ENCODE results near the gene DNAH7. TPM values are rescaled to one million over a fixed set of nuclear protein-coding genes. Genes with fewer than 3 reads are reported as not detected.

The DNAH7 gene
- total and polyA plus RNA-seq, 10 of the 15 experiments (the other 5 are each of a cell fraction or from before 2014, with no cell fraction given) = 0.05 to 0.61 (median 0.16) TPM

DNA sequence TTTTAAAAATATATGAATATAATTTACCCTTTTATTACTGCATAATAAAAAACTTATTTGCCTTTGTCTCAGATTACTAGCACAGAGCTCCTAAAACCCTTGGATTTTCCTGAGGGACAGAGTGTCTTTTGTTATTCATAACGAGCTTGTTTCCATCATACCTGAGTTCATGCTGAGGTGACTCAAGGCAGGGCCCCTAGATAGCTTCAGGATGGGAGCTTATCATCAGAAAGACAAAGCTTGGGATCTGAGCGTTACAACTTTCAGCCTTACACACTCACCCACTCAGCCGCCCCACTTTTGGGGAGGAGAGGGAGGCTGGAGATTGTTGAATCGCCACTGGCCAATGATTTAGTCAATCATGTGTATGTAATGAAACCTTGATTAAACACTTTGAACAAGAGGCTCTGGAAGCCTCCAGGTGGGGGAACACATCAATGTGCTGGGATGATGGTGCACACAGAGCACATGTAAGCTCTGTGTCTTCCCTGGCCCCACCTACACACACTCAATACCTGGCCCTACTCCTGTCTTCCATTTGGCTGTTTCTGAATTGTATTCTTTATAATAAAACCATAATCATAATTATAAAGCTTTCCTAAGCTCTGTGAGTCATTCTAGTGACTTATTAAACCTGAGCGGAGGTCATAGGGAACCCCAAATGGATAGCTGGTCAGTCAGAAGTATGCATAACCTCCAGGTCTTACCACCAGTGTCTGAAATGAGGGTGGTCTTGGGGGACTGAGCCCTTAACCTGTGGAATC is 28.5 kb upstream of the DNAH7 start:
- DNase-seq (ENCODE audit: low read depth, low spot score) (no peak), ATAC-seq (no peak), FAIRE-seq (no peak)
- Histone ChIP-seq H3K9ac (ENCODE audit: control insufficient read depth, insufficient read depth, low read length) (no peak overlapping the region), H3K4me3 (no peak overlapping the region), H2AFZ (ENCODE audit: control insufficient read depth, low read depth, low read length) (no peak overlapping the region), H3K4me1 (ENCODE audit: control insufficient read depth, insufficient read depth, low read length) (peaks cover 16% of the 10 kb centered on the region), H3K27me3 (replicated peaks in 1 of 2; ENCODE audit: control insufficient read depth in 2 of 2, insufficient read depth in 2 of 2, low read length in 1 of 2) (no peaks in the 10 kb centered on the region), H3K27ac (ENCODE audit: control insufficient read depth, insufficient read depth) (no peak overlapping the region), H4K20me1 (ENCODE audit: control insufficient read depth, insufficient read depth) (no peaks in the 10 kb centered on the region), H3K9me3 (replicated peaks; ENCODE audit: control insufficient read depth, insufficient read depth, low read length) (no peaks in the 10 kb centered on the region), H3K4me2 (ENCODE audit: control insufficient read depth, insufficient read depth) (no peak overlapping the region), H3K36me3 (ENCODE audit: control insufficient read depth in 2 of 2, insufficient read depth in 2 of 2, low read length in 1 of 2) (no peaks in the 10 kb centered on the region), H3K79me2 (ENCODE audit: control insufficient read depth, insufficient read depth, low read length) (no peaks in the 10 kb centered on the region)
- POLR2A ChIA-PET = interaction anchor here (0.5 to 1.8 kb wide), 5 partner anchors 11 to 536 kb away, joined by 3 to 9 read pairs (median 4); no protein-coding TSS in a partner anchor
- RAD21 ChIA-PET (ENCODE audit: unreplicated experiment) = interaction anchor here (0.5 to 7.7 kb wide), 5 partner anchors 18 to 107 kb away, joined by 3 to 126 read pairs (median 3); partner anchors contain the start of gene DNAH7
- WGBS (ENCODE audit: insufficient coverage, insufficient replicate concordance, low lambda C conversion rate, missing lambda C conversion rate) = 75% methylated on average over 5 of the region's 5 CpGs
- TF ChIP-seq TAF1 (IDR thresholded peaks at IDR 0.05; ENCODE audit: borderline replicate concordance, low read depth, low read length) (no peak), WRNIP1 (IDR thresholded peaks at IDR 0.05; ENCODE audit: borderline replicate concordance, low read depth, low read length) (no peak), GATAD2B (conservative IDR thresholded peaks at IDR 0.05; ENCODE audit: low read depth) (no peak), E4F1 (IDR thresholded peaks at IDR 0.05; ENCODE audit: borderline replicate concordance, partially characterized antibody) (no peak), ZNF207 (IDR thresholded peaks at IDR 0.05; ENCODE audit: borderline replicate concordance) (no peak), DPF2 (IDR thresholded peaks at IDR 0.05) (no peak), CBX3 (IDR thresholded peaks at IDR 0.05; ENCODE audit: borderline replicate concordance, low read depth) (no peak), NRF1 (conservative IDR thresholded peaks at IDR 0.05; ENCODE audit: low read depth, low read length) (no peak), HSF1 (IDR thresholded peaks at IDR 0.05; ENCODE audit: low read depth, low read length) (no peak), JUND (IDR thresholded peaks at IDR 0.05; ENCODE audit: low read depth, low read length) (no peak), HDAC2 (IDR thresholded peaks at IDR 0.05) (no peak), ZNF217 (IDR thresholded peaks at IDR 0.05) (no peak), RBBP5 (conservative IDR thresholded peaks at IDR 0.05) (no peak), MXI1 (IDR thresholded peaks at IDR 0.05; ENCODE audit: low read depth, low read length) (no peak)
- BruUV-seq (replicated peaks) = no TSS peak
- intact Hi-C loops (cut with micrococcal nuclease; ENCODE audit: unreplicated experiment) (no loop called here), in situ Hi-C loops (cut with MboI) (no loop called here)
- SMC1A ChIA-PET (ENCODE audit: uncharacterized antibody, unreplicated experiment) = interaction anchor here (0.6 to 9.2 kb wide), 14 partner anchors 11 to 503 kb away, joined by 3 to 147 read pairs (median 4); no protein-coding TSS in a partner anchor
- CTCF ChIA-PET = interaction anchor here (0.7 to 3.5 kb wide), 8 partner anchors 10 to 239 kb away, joined by 3 to 30 read pairs (median 4); partner anchors contain the start of gene DNAH7
